ENCODE measurements around the gene FILIP1L. TPM values are rescaled to one million over a fixed set of nuclear protein-coding genes. Genes with fewer than 3 reads are reported as not detected.

The FILIP1L gene
- total and polyA plus RNA-seq, 2 of the 8 experiments (the other 6 are each of a cell fraction or from before 2014, with no cell fraction given): 0.06 to 0.09 TPM

GRCh38 chr3:99999536-99999935 lies 114.8 kb downstream of the FILIP1L start:
- Histone ChIP-seq H3K14ac (ENCODE audit: insufficient read length) (no peak overlapping the region), H3K79me1 (ENCODE audit: low read depth, low read length) (no peaks in the 10 kb centered on the region), H3K4me3 (ENCODE audit: extremely low read depth in 1 of 4, insufficient read depth in 2 of 4, low read depth in 3 of 4, low read length in 4 of 4) (no peak overlapping the region), H2AFZ (ENCODE audit: low read length) (no peak overlapping the region), H3K9me3 (ENCODE audit: insufficient read depth in 2 of 2, low read depth in 1 of 2, low read length in 1 of 2) (peaks cover 7% of the 10 kb centered on the region in 2 experiments; a peak in 3 of 4 replicates), H3K23ac (ENCODE audit: insufficient read length) (no peak overlapping the region), H3K23me2 (ENCODE audit: low read depth, low read length) (no peaks in the 10 kb centered on the region), H3K27ac (ENCODE audit: low read depth, low read length) (no peak overlapping the region), H3K4me1 (replicated peaks in 1 of 4; ENCODE audit: control insufficient read depth in 3 of 4, insufficient read depth in 4 of 4, low read length in 3 of 4) (no peaks in the 10 kb centered on the region), H3K36me3 (ENCODE audit: control insufficient read depth in 2 of 4, insufficient read depth in 4 of 4, low read length in 3 of 4) (no peaks in the 10 kb centered on the region), H2BK15ac (ENCODE audit: low read length) (no peak overlapping the region), H4K20me1 (replicated peaks in 1 of 2; ENCODE audit: control insufficient read depth in 1 of 2, insufficient read depth in 2 of 2, low read length in 2 of 2) (no peaks in the 10 kb centered on the region), H2BK12ac (ENCODE audit: low read depth, low read length) (no peak overlapping the region), H2BK5ac (ENCODE audit: low read depth, low read length) (no peak overlapping the region), H3K56ac (replicated peaks; ENCODE audit: insufficient read length, low read depth, low read length) (no peak overlapping the region), H2AK5ac (ENCODE audit: low read depth, low read length) (no peak overlapping the region), H2BK120ac (replicated peaks; ENCODE audit: low read depth, low read length) (no peak overlapping the region), H3K9ac (replicated peaks in 1 of 4; ENCODE audit: extremely low read depth in 1 of 4, low read depth in 3 of 4, low read length in 3 of 4) (no peak overlapping the region), H3K27me3 (replicated peaks in 1 of 4; ENCODE audit: control insufficient read depth in 3 of 4, extremely low read depth in 1 of 4, insufficient read depth in 3 of 4, low read length in 3 of 4) (no peaks in the 10 kb centered on the region), H3K4me2 (ENCODE audit: insufficient read depth in 1 of 2, low read depth in 2 of 2, low read length in 2 of 2) (no peak overlapping the region), H4K5ac (ENCODE audit: insufficient read length, low read depth, low read length) (no peak overlapping the region), H3K4ac (replicated peaks; ENCODE audit: insufficient read length, low read depth, low read length) (no peak overlapping the region), H2BK20ac (ENCODE audit: low read length) (no peak overlapping the region), H3K79me2 (ENCODE audit: control insufficient read depth in 1 of 2, insufficient read depth in 2 of 2, low read length in 2 of 2) (no peaks in the 10 kb centered on the region), H4K8ac (ENCODE audit: extremely low read depth, insufficient read depth, low read length) (no peak overlapping the region), H4K91ac (replicated peaks; ENCODE audit: insufficient read length, low read length) (no peak overlapping the region), H3K18ac (ENCODE audit: extremely low read depth, low read length) (no peak overlapping the region)
- ChIA-PET POLR2A (ENCODE audit: partially characterized antibody) (no interaction called here), CTCF (ENCODE audit: partially characterized antibody) (no interaction called here)
- FAIRE-seq (no peak), DNase-seq (ENCODE audit: low read depth in 1 of 2, low spot score in 2 of 2) (no peak)
- WGBS, 2 experiments (ENCODE audit: extremely low coverage in 1 of 2, insufficient coverage in 1 of 2, insufficient read length in 1 of 2, insufficient replicate concordance in 2 of 2, low coverage in 1 of 2, low lambda C conversion rate in 2 of 2, missing lambda C conversion rate in 1 of 2): 88% methylated on average over 2 of the region's 2 CpGs; no CpG with 5 or more reads in 1 of the 2 experiments
- TF ChIP-seq SRF (IDR thresholded peaks at IDR 0.05; ENCODE audit: low read depth, low read length) (no peak), GABPA (IDR thresholded peaks at IDR 0.05; ENCODE audit: borderline replicate concordance, insufficient read depth, low read length) (no peak), CHD1 (IDR thresholded peaks at IDR 0.05; ENCODE audit: low read depth, low read length) (no peak), USF2 (IDR thresholded peaks at IDR 0.05; ENCODE audit: low read length) (no peak), POLR2AphosphoS5 (IDR thresholded peaks at IDR 0.05; ENCODE audit: low read depth, low read length) (no peak), CHD2 (IDR thresholded peaks at IDR 0.05; ENCODE audit: low read length) (no peak), RAD21 (IDR thresholded peaks at IDR 0.05 in 1 of 2, conservative IDR thresholded peaks at IDR 0.05 in 1 of 2; ENCODE audit: low read depth in 2 of 2, low read length in 2 of 2) (no peak), CBX5 (IDR thresholded peaks at IDR 0.05; ENCODE audit: low read depth, low read length) (no peak), RXRA (IDR thresholded peaks at IDR 0.05; ENCODE audit: insufficient read depth, low read depth, low read length) (no peak), TCF12 (IDR thresholded peaks at IDR 0.05; ENCODE audit: low read depth, low read length) (no peak), MAX (IDR thresholded peaks at IDR 0.05) (no peak), EP300 (IDR thresholded peaks at IDR 0.05; ENCODE audit: borderline replicate concordance in 1 of 2, low read depth in 2 of 2, low read length in 2 of 2) (no peak), CTBP2 (IDR thresholded peaks at IDR 0.05; ENCODE audit: borderline replicate concordance, insufficient read depth, insufficient read length, low read length) (no peak)

All from H1 (cell line).